HG03575 (cell line): ENCODE data around the gene LMF1.

Experiments used
- ATAC-seq: cut with Tn5 transposase; IDR thresholded peaks from one replicate; pipeline ENCODE4 v1.9.1; 2021; ENCODE audit not compliant: unreplicated experiment, insufficient number of reproducible peaks, low FRiP score; ENCODE audit errors: extremely low read depth

Gene LMF1

DNA sequence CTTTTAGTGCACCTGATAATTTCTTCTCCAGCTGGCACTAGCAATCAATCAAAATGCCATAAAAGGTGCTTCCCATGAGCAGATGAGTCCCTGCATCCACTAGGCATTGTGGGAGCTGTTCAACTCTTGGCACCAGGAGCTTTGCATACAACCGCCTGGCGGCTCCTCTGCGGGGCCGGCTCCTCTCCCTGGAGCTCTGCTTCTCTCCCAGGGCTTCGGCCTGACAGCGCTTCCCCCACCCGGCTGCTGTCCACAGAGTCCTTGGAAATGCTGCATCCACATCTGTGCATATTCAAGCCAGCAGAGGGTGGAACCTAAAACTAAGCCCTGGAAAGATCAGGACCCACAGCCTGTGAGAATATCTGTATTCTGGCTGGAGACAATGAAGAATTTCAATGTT lies 62.9 kb downstream of the LMF1 start:
- no peak for ATAC-seq

DNA sequence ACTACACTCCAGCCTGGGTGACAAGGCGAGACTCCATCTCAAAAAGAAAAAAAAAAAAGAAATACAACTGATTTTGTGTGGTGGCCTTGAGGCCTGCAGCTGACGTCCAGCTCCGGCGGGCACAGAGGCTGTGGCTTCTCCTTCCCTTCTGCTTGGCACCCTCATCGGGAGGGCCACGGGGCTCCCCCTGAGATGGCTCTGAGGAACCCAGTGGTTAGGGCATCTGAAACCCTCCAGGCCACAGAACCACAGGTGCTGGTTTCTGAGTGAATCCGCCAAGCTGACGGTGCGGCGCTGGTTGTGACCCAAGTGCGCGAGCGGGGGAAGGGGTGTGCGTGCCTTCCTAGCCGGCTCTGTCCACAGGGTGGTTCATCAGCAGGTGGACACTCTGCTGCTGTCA lies 63.4 kb downstream of the LMF1 start:
- ATAC-seq = no peak

DNA sequence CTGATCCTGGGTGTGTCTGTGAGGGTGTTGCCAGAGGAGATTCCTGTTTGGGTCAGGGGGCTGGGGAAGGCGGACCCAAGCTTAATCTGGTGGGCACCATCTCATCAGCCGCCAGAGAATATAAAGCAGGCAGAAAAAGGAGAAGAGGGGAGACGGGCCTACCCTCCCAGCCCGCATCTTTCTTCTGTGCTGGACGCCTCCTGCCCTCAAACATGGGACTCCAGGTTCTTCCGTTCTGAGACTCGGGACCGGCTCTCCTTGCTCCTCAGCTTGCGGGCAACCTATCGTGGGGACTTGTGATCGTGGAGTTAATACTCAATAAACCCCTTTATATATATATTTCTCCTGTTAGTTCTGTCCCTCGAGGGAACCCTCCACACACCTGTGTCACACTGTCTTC lies 64.5 kb downstream of the LMF1 start:
- ATAC-seq = no peak

DNA sequence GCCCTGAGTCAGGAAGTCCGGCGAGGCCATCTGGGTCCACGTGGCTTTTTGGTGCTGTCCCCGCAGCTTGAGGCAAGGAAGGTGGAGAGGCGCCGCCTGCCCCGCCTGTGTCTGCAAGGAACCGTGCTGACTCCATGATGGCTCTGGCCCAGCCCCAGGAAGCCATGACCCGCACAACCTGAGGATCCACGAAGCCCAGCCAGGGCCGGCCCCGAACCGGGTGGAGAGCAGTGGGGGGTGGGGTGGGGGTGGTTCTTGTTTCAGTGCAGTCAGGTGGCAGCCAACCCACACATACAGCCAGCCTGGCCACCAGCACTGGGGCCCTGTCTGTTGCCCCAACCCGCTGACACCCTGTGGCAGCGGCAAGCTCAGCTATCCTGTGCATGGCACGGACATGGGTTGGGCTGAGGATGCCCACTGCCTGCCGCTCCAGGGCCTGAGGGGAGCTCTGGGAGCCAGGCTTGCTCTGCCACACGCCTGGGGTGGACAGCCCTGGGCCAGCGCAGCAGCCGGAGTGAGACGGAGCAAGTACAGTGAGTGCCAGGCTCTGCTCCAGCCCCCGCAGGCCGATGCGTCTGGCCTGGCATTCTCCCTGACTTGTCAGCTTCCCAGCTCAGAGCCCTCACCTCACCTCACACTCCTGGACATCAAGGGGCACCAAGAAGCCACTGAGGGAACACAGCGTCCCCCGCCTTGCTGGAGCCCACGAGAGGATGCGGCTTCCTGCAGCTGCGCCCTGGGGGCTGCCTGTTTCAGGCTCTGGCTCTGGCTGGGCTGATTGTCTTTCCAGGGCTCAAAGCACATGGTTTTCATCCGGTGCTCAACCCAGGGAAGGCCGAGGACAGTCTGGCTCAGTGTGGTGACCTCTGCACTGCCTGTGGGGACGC lies 68.8 kb downstream of the LMF1 start:
- ATAC-seq = no peak

DNA sequence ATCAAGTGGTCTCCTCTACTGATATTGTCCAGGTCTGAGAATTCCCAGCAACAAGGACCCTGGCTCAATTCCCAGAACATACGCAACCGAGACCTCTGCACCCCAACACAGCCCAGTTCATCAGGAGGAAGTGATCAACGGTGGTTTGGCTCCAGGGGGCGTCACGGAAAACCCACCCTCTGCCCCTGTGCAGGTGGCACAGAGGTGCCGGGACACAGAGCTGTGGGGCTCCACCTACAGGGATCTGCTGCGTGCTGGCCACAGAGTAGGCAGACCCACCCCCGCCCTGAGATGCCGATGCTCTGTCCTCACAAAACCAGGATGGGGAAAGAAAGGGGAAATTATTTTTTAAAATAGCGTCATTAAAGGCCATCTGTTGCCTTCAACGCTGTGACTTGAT lies 69.6 kb downstream of the LMF1 start:
- no peak for ATAC-seq

DNA sequence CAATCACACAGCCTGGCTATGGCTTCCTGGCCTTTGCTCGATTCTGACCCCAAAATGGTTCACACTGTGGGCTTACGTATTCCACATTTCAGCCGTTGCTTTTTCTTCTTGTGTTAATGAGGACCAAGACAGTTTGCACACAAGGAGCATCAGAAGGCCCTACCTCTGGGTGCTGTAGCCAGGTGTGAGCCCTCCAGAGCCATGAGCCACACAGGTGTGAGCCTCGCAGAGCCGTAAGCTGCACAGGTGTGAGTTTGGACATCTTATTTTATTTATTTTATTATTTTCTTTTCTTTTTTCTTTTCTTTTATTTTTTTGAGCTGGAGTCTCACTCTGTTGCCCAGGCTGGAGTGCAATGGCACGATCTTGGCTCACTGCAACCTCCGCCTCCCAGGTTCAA lies 70.6 kb downstream of the LMF1 start:
- no peak for ATAC-seq

DNA sequence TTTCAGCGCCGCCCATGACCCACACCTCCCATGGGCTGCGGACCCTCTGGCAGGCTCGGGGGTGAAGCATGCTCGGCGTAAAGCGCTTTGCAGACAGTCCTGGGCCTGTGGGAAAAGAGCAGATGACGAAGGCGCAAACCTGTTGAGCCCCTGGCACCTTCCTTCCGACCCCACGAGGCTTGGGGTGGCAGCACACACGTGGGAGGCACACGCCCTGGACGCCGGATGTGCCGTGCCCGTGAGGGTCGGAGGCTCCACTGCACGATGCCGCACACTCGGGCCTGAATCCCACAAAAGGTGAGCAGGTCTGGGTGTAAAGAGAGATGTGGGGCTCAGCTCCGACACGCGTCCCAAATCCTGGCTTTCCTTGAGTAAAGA lies 71.1 kb downstream of the LMF1 start:
- no peak for ATAC-seq

DNA sequence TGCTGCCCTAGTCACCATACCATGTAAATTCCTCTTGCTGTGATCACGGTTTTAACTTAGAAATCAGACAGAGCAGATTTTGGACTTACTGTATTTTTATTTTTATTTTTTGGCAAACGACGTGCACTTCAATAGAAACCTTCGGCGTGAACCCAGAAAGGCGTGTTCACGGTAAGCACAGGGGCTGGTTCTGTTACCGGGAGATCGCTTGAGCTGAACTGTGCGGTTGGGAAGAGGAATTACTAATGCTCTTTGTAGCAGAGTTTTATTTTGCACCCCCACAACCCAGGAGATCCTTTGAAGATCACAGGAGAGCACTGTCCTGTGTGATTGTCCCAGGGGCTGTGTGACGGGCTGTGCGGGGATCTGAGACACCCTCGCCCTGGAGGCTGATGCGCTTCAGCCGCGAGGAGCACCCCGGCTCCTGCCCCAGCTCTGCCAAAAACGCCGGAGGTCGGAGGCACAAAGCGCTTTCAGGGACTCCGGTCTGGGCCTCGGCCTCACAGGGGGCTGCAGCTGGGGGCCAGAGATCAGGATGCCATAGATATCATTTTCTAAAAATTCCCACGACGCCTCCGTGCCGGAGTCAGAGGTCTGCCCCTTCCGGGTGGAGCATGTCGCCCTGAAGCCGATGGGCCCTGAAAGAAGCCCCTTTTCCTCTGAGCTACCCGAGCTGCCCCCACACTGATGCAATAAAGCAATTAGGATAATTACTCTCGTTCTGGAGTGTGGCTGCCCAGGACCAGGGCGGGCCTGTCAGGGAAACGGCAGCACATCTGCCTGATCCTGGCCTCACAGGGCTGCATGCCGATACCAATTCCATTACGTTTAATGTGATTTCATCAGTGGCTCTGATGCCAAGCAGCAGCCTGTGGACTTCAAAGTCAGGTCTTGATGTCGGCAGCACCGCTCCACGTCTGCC lies 71.8 kb downstream of the LMF1 start:
- no peak for ATAC-seq

DNA sequence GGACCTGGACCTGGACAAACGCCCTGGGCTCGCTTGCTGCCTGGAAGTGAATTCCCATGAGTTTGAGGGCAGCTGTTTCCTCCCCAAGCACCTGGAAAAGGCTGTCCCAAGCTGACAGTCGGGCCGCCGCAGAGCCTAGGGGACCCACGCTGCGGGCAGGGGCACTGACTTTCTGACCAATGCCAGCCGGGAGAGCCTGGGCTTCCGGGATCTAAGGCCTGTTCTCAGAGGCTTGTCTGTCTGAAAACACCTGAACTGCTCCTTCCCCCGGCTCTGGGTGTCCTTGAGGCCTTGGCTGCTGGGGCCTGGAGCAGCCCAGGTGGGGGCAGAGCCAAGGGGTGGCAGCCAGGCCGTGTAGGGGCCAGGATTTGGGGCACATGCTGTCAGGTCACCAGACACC lies 72.6 kb downstream of the LMF1 start:
- ATAC-seq = no peak

DNA sequence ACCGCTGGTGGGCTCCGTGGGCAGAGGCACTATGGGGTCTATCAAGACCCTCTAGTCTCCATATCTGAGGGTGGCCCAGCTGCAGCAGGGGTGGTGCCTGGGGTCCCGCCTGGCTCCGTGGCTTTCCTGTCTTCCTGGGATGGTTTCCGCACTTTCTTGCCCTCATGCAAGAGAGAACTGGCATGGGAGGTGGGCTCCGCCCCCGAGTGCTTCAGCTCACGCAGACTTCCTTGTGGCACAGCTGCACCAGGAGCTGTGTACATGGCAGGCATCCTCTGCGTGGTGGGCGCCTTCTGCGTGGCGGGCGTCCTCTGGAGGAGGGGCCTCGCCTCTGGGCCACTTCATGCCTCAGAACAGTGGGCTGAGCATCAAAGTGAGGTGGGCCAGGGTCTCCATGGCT lies 73.1 kb downstream of the LMF1 start:
- no peak for ATAC-seq

DNA sequence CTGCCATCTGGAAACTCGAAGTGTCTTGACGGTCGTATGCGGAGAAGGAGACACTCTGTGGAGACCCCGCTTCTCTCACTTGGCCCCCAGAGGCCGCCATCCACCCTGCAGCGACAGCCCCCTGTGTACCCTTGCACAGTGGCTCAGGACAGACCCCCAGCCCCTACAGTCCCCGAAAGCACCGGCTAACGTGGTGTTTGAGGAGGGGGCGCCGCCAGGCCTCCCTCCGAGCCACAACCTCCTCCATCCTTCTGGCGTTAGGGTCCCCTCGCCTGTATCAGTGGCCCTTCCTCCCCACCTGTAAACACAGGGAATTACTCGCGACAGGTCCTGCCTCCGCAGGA lies 73.6 kb downstream of the LMF1 start:
- no peak for ATAC-seq

DNA sequence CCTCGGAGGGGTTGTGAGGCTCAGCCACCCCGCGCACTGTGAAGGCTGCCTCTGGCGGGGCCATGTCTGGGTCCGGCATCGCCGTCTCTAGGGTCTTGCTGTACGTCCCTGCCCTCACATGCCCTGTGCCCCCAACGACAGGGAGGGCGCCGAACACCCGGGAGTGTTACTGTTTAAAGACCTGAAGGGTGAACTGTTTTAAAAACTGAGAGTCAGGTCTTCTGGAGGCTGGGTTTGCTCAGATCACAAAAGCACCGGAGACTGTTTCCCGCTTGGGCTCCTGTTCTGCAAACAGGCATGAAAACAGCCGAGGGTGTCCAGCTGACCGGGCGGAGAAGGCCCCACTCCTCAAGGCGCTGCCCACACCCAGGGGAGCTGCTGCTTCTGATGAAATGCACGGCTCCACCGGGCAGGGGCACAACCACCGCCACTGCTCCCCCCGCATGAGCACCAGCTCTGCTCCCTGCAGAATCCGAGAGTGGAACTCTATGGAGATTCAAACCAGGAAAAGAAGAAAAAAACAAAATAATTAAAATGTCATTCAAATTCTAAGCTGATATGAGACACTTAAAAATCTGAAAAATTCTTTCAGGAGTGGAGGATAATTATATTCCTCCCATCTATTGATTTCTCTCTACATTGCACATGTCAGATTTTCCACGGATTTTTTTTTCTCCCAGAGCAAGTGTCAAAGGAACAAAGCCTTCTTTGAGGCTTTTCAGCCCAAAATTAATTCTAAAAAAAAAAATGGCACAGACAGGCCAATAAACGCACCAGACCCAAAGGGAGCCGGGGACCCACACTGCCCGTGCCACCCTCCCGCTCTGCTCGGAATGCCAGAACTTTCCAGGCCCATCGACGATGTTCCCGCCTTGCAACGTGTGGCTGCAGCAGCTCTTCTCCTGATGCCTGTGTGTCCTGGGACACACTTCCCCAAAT lies 74.3 kb downstream of the LMF1 start:
- no peak for ATAC-seq

DNA sequence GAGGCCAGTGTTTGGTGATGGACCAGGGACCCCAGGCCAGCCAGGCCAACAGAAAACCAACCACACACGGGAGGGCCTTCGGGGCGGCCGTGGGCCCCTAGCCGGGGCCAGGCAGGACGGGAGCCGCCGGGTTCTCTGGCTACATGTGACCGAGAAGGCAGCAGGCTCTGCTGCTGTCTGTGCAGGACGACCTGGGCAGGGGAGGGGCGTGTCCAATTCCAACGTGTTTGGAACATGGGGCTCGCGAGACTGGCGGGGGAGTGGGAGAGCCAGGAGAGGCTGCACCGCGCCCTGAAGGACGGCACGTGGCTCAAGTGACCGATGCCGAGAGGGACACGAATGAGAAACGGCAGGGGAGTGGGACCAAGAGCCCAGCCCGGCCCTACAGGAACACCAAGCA lies 75.4 kb downstream of the LMF1 start:
- no peak for ATAC-seq

DNA sequence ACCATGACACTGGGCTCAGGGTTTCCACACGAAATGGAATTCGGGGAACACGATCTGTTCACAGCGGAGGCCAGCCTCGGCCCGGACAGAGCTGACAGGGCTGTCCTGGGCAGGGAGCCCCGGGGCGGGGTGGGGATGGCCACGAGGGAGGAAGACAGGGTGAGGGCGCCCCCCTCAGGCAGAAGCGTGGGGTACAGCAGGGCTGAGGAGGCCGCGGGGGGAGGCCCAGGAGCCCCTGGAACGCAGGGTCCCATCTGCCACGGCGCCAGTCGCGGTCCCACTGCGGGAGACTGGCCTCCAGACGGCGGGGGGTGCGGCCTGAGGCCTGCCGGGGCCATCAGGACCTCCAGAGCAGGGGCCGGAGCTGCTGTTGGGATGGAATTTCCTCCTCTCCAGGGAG lies 75.9 kb downstream of the LMF1 start:
- ATAC-seq = no peak

DNA sequence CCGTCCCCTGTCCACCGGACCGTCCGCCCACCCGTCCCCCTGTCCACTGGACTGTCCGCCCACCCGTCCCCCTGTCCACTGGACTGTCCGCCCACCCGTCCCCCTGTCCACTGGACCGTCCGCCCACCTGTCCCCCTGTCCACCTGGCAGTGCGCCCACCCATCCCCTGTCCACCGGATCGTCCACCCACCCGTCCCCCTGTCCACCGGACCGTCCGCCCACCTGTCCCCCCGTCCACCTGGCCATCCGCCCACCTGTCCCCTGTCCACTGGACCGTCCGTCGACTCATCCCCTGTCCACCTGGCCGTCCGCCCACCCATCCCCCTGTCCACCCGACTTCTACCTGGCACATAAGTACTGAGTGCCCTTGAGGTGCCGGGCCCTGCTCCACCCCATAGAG lies 76.6 kb downstream of the LMF1 start:
- ATAC-seq = no peak

DNA sequence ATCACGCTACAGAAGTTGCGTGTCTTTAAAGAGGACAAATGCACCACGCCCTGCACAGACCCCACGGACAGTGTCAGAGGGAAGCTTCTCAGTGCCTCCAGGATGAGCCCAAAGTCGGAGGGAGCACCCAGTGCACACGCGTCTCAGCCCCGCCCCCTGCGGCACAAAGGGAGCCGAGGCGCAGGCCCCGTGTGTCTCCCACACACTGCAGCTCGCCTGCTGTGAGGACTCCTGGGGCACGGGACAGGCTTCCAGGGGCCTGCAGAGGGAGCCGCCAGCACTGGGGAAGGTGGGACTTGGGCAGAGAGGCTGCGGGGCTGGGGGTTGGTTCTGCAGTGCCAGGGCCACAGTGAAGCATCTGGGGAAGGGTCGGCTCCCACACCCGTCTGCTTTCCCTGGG lies 77.4 kb downstream of the LMF1 start:
- no peak for ATAC-seq

DNA sequence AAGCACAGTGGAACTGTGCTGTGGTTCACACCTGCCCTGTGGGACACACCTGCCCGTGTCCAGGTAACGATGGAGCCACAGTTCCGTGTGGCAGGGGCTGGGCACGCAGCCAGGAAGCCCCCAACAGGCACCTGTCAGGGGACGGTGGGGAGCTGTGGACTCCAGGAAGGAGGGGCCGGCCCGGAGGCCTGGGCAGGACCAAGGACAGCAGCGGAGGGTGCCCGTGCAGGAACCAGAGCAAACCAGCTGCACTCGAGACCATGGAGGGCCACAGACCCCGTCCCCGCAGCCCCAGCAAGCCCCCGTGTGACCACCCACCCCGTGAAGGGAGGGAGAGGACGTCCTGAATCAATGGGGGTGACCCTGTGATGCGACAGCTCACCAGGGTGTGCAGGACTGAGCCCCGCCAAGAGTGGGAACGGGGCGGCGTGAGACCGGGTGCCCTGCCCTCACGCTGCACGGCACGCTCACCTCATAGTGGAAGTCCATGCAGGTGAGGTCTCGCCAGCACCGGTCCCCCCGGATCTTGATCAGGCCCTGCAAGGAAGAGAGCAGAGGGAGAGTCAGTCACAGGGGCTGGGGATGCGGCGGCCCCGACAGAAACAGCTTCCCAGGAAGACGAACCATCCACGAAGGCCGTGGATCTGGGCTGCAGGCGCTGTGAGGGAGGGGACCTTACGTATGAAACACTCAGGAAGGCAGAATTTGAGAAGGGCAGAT lies 78.1 kb downstream of the LMF1 start:
- no peak for ATAC-seq

DNA sequence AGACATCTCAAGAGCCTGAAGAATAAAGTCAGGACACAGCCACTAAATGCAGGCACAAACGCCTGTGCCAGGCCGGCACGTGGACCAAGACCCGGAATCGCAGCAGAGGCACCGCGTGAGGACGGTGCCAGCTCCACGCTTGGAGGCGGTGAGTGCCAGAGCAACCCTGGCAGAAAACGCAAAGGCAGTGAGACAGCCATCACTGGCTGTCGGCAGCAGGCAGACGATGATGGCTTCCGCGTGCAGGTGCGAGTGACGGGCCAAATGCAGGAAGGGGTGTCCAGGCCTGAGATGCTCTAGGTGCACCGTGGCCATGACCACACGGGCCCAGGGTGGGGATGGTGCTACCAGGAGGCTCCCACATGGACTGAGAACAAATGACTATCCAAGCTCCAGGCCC lies 78.8 kb downstream of the LMF1 start:
- no peak for ATAC-seq

DNA sequence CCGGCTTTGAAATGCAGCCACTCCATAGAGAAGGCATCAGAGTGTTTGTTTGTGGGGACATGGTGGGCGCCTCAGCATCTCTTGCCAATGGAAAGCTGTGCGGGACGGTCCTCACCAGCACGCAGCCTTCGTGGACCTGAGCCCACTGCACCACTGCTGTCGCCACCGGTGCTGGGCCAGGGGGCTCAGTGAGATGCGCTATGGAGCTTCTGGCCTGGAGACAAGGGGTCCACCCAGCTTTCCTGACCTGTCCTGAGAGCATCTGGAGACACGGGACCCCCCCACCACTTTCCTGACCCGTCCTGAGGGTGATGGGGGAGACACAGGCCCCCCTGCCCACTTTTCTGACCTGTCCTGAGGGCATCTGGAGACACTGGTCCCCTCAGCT lies 79.4 kb downstream of the LMF1 start:
- ATAC-seq = no peak
